HepG2 (cell line): Measurements from ENCODE around the gene SUB1. TPM values are rescaled to one million over a fixed set of nuclear protein-coding genes. Genes with fewer than 3 reads are reported as not detected.

ENCODE experiments used
- ATAC-seq: fragments of 200-7000 bp; cut with Tn5 transposase; 3 replicates; pipeline ENCODE4 v1.9.1; 2020; ENCODE audit warnings: mild to moderate bottlenecking, moderate library complexity
- BruUV-seq: library from RNA; stranded (reverse); fragments of 400-500 nt; replicated peaks from 2 replicates; lab custom pipeline; 2021; lab: Mats Ljungman, UMichigan
- CTCF ChIA-PET: fragments of 300-600 bp; formaldehyde crosslinking; extraction: SDS; loops from one replicate; lab custom pipeline; 2021; ENCODE audit warnings: low total read pairs, inconsistent platforms, low intra/inter-chr PET ratio; lab: Yijun Ruan, JAX
- POLR2A ChIA-PET: fragments of 350-600 bp; sonication (Branson Sonifier 250); formaldehyde crosslinking; loops from one replicate; lab custom pipeline; 2020; ENCODE audit warnings: antibody characterized with exemption, inconsistent platforms; lab: Yijun Ruan, JAX
- DNase-seq: peaks from one replicate; pipeline ENCODE4 v3.0.0-alpha.2; 2015; ENCODE audit warnings: low spot score
- FAIRE-seq: peaks from 3 replicates; lab custom pipeline; 2011; peaks lifted over from hg19 to GRCh38; lab: Jason Lieb, UNC
- H2AFZ ChIP-seq: one replicate; pipeline ENCODE4 v1.6.1; 2011; ENCODE audit warnings: low read length, inconsistent platforms
- H3K27ac ChIP-seq: fragments of 300-600 bp; 3 replicates; pipeline ENCODE4 v1.8.0; 2011; ENCODE audit warnings: mixed run types, mild to moderate bottlenecking, mixed read lengths, low read length, inconsistent platforms; ENCODE audit not compliant: insufficient read depth; ENCODE audit errors: extremely low read length
- H3K27me3 ChIP-seq, 2 experiments: fragments of 200-600 bp in 1 of 2; 2 replicates in 1 of 2; 3 replicates in 1 of 2; pipeline versions ENCODE4 v1.6.0 to v1.8.0; 2011; ENCODE audit warnings: low read length in 2 of 2, mild to moderate bottlenecking in 2 of 2, moderate library complexity in 2 of 2, inconsistent platforms in 1 of 2; ENCODE audit not compliant: insufficient read depth in 2 of 2, control insufficient read depth in 1 of 2
- H3K36me3 ChIP-seq, 2 experiments: fragments of 200-600 bp in 1 of 2; replicated peaks in 1 of 2; 2 replicates in 1 of 2; 3 replicates in 1 of 2; pipeline versions ENCODE4 v1.5.1 to v1.8.0; 2011; ENCODE audit warnings: low read length in 2 of 2, inconsistent platforms in 1 of 2; ENCODE audit not compliant: insufficient read depth in 2 of 2, control insufficient read depth in 1 of 2
- H3K4me1 ChIP-seq: 2 replicates; pipeline ENCODE4 v1.5.1; 2012; ENCODE audit warnings: low read length, inconsistent platforms; ENCODE audit not compliant: insufficient read depth
- H3K4me2 ChIP-seq: 2 replicates; pipeline ENCODE4 v1.6.0; 2011; ENCODE audit warnings: low read depth, low read length, inconsistent platforms
- H3K4me3 ChIP-seq, 3 experiments: fragments of 200-600 bp in 1 of 3; sonication (generic), shearing (Covaris generic) in 1 of 3; replicated peaks in 1 of 3; 2 replicates each; pipeline ENCODE4 v1.5.1; 2011 to 2016; ENCODE audit warnings: low read length in 3 of 3, inconsistent platforms in 2 of 3, low read depth in 2 of 3, mild to moderate bottlenecking in 2 of 3, control low read depth in 1 of 3, mixed read lengths in 1 of 3; ENCODE audit not compliant: insufficient read depth in 1 of 3
- H3K79me2 ChIP-seq: one replicate; pipeline ENCODE4 v1.6.1; 2011; ENCODE audit warnings: low read length, inconsistent platforms; ENCODE audit not compliant: insufficient read depth
- H3K9ac ChIP-seq: 2 replicates; pipeline ENCODE4 v1.6.0; 2011; ENCODE audit warnings: mild to moderate bottlenecking, low read depth, low read length, inconsistent platforms; ENCODE audit not compliant: insufficient read depth
- H3K9me3 ChIP-seq: 2 replicates; pipeline ENCODE4 v1.5.1; 2012; ENCODE audit warnings: mild to moderate bottlenecking, low read length
- H4K20me1 ChIP-seq: 2 replicates; pipeline ENCODE4 v1.6.0; 2011; ENCODE audit warnings: inconsistent platforms, mild to moderate bottlenecking, low read length, moderate library complexity; ENCODE audit not compliant: insufficient read depth
- ASH2L ChIP-seq: fragments of 300-600, 200-600 bp; sonication (generic); IDR thresholded peaks from 2 replicates; pipeline ENCODE4 v1.7.0; 2017; ENCODE audit warnings: low read depth, mild to moderate bottlenecking, moderate library complexity, mixed read lengths, low read length; ENCODE audit not compliant: insufficient read length
- CBX2 ChIP-seq, 2 experiments: fragments of 200-600 bp in 1 of 2; sonication (generic); formaldehyde crosslinking in 1 of 2; IDR thresholded peaks; 2 replicates each; pipeline versions ENCODE4 v1.7.0 to v1.8.1; 2018 to 2022; ENCODE audit warnings: low read depth in 2 of 2, low read length in 1 of 2, mild to moderate bottlenecking in 1 of 2, missing genetic modification reagents in 1 of 2
- DR1 ChIP-seq: sonication (generic); formaldehyde crosslinking; IDR thresholded peaks from 2 replicates; pipeline ENCODE4 v1.8.0; 2021; ENCODE audit warnings: mild to moderate bottlenecking, missing genetic modification reagents, inconsistent platforms
- KAT2B ChIP-seq: fragments of 150-350 bp; IDR thresholded peaks from 2 replicates; pipeline ENCODE4 v1.6.1; 2014; ENCODE audit warnings: low read depth, low read length, borderline replicate concordance
- KLF6 ChIP-seq: IDR thresholded peaks from 2 replicates; pipeline ENCODE4 v1.8.0; 2016; ENCODE audit warnings: missing biosample characterization, missing genetic modification reagents
- KMT2A ChIP-seq: sonication (generic); formaldehyde crosslinking; IDR thresholded peaks from 2 replicates; pipeline ENCODE4 v1.4.0; 2020; ENCODE audit warnings: missing genetic modification reagents
- NR2C2 ChIP-seq: sonication (generic); formaldehyde crosslinking; IDR thresholded peaks from 2 replicates; pipeline ENCODE4 v1.4.0; 2020; ENCODE audit warnings: missing genetic modification reagents, mild to moderate bottlenecking, moderate library complexity, borderline replicate concordance
- PCBP1 ChIP-seq: fragments of 200-400 bp; formaldehyde crosslinking; IDR thresholded peaks from 2 replicates; pipeline ENCODE4 v1.6.1; 2017; ENCODE audit warnings: mild to moderate bottlenecking, low read depth, low read length, borderline replicate concordance
- PHF8 ChIP-seq: sonication (generic); formaldehyde crosslinking; IDR thresholded peaks from 2 replicates; pipeline ENCODE4 v1.5.0; 2020; ENCODE audit warnings: missing genetic modification reagents
- SMAD3 ChIP-seq: sonication (generic); formaldehyde crosslinking; IDR thresholded peaks from 2 replicates; pipeline ENCODE4 v1.4.0; 2020; ENCODE audit warnings: missing genetic modification reagents
- ZNF138 ChIP-seq: sonication (generic); formaldehyde crosslinking; IDR thresholded peaks from 2 replicates; pipeline ENCODE4 v1.5.0; 2020; ENCODE audit warnings: mild to moderate bottlenecking, low read depth, missing genetic modification reagents
- WGBS: methylation state at CpG from one replicate; pipeline ENCODE4 v1.1.6; 2017; ENCODE audit warnings: low lambda C conversion rate; 5-methylcytosine and 5-hydroxymethylcytosine counted together
- in situ Hi-C: cut with HindIII; loops from 2 replicates; pipeline ENCODE4 v1.10.0; 2017; ENCODE audit warnings: low pct_unique_long_range_greater_than_20kb; ENCODE audit not compliant: extremely low pct_ligation_motif_present
- intact Hi-C: fragments of 100-400 bp; cut with micrococcal nuclease; formaldehyde crosslinking; loops from one replicate; pipeline ENCODE4 v1.10.0; 2022; ENCODE audit not compliant: unreplicated experiment
- polyA plus RNA-seq, 8 experiments: library from polyadenylated mRNA; depleted of rRNA in 3 of 8; stranded (reverse) in 7 of 8; unstranded in 1 of 8; fragments of >200 nt; fragmentation: Illumina TruSeq in 4 of 8; extraction: Trizol in 4 of 8; gene quantifications; 2 replicates each; pipeline versions ENCODE4 v1.2.1 to v1.2.3, GENCODE V29; 2011 to 2016; ENCODE audit warnings: low read depth in 4 of 8, missing spikeins in 1 of 8, mixed read lengths in 1 of 8; ENCODE audit not compliant: insufficient read depth in 1 of 8
- total RNA-seq, 5 experiments: library from RNA; depleted of rRNA; stranded (reverse); fragments of >200 nt; fragmentation: Illumina TruSeq; extraction: Trizol; gene quantifications; 2 replicates each; pipeline ENCODE4 v1.2.3, GENCODE V29; 2016; ENCODE audit warnings: low read depth in 1 of 5
- TF ChIP-seq, protein P1 (sequence below): sonication (generic); formaldehyde crosslinking; IDR thresholded peaks from 2 replicates; pipeline ENCODE4 v1.8.0; 2022; ENCODE audit warnings: low read depth, missing genetic modification reagents
- TF ChIP-seq, protein P2 (sequence below): sonication (generic); formaldehyde crosslinking; IDR thresholded peaks from 2 replicates; pipeline ENCODE4 v1.5.1; 2020; ENCODE audit warnings: missing genetic modification reagents, mild to moderate bottlenecking, borderline replicate concordance
- TF ChIP-seq, protein P3 (sequence below): sonication (generic); formaldehyde crosslinking; IDR thresholded peaks from 2 replicates; pipeline ENCODE4 v1.4.0; 2020; ENCODE audit warnings: mild to moderate bottlenecking, missing genetic modification reagents
- TF ChIP-seq, protein P4 (sequence below): sonication (generic); formaldehyde crosslinking; IDR thresholded peaks from 2 replicates; pipeline ENCODE4 v1.4.0; 2020; ENCODE audit warnings: mild to moderate bottlenecking, missing genetic modification reagents

Gene SUB1
- total and polyA plus RNA-seq, 2 of the 13 experiments (the other 11 are each of a cell fraction or from before 2014, with no cell fraction given), result 182 to 693 TPM

DNA sequence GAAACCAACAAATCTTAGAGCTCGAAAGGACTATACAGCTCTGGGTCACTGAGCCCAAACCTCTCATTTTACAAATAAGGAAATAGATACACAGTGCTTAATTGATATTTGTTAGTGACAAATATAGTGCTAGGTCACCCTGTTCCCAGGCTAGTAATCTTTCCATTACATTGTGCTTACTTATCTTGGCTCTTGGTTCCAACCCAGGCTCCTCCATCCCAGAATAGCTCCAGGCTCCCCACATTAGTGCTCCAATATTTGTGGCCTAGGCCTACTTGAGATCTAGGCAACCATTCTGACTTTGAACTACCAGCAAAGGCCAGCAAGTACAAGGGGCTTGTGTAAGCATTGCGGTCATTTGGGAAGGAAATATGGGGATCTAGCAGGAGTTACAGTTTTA, 21.7 kb upstream of the SUB1 start:
- in situ Hi-C loops (no loop called here), intact Hi-C loops (no loop called here)
- no TSS peak for BruUV-seq
- no peak overlapping the region for H3K9ac ChIP-seq
- no peaks in the 10 kb centered on the region for H3K79me2 ChIP-seq
- H3K9me3 ChIP-seq, result peaks cover 9% of the 10 kb centered on the region; the same call in 1 of the 2 replicates
- 100% methylated on average over 2 of the region's 2 CpGs for WGBS
- no peak for FAIRE-seq
- no peaks in the 10 kb centered on the region for H4K20me1 ChIP-seq
- CTCF ChIA-PET, result no interaction called here
- no peaks in the 10 kb centered on the region for H3K27me3 ChIP-seq
- ATAC-seq, result no peak
- H3K36me3 ChIP-seq, result no peaks in the 10 kb centered on the region
- peaks cover 68% of the 10 kb centered on the region for H3K4me1 ChIP-seq
- no peak overlapping the region for H3K27ac ChIP-seq
- POLR2A ChIA-PET, result no interaction called here
- H3K4me3 ChIP-seq, result no peak overlapping the region
- no peak for DNase-seq
- no peak overlapping the region for H3K4me2 ChIP-seq
- H2AFZ ChIP-seq, result no peak overlapping the region
- TF ChIP-seq PCBP1, result no peak
- no peak for TF ChIP-seq KAT2B
- TF ChIP-seq PHF8 (CRISPR knock-in tag), result no peak
- no peak for TF ChIP-seq SMAD3
- TF ChIP-seq, protein P1, sequence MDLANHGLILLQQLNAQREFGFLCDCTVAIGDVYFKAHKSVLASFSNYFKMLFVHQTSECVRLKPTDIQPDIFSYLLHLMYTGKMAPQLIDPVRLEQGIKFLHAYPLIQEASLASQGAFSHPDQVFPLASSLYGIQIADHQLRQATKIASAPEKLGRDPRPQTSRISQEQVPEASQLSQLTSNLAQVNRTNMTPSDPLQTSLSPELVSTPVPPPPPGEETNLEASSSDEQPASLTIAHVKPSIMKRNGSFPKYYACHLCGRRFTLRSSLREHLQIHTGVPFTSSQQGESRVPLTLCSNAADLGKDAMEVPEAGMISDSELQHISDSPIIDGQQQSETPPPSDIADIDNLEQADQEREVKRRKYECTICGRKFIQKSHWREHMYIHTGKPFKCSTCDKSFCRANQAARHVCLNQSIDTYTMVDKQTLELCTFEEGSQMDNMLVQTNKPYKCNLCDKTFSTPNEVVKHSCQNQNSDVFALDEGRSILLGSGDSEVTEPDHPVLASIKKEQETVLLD (CRISPR knock-in tag), result no peak
- TF ChIP-seq, protein P2, sequence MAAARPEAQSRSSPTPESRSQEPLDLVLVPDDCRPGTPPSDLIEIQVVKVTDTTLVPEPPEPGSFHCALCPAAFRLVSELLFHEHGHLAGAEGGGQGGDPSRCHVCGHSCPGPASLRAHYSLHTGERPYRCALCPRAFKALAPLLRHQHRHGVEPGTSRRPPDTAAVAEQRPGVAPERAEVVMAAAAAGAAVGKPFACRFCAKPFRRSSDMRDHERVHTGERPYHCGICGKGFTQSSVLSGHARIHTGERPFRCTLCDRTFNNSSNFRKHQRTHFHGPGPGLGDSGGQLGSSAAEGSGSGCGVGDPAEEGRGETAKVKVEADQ (CRISPR knock-in tag), result no peak
- TF ChIP-seq NR2C2, result no peak
- TF ChIP-seq DR1 (CRISPR knock-in tag), result no peak
- TF ChIP-seq, protein P3, sequence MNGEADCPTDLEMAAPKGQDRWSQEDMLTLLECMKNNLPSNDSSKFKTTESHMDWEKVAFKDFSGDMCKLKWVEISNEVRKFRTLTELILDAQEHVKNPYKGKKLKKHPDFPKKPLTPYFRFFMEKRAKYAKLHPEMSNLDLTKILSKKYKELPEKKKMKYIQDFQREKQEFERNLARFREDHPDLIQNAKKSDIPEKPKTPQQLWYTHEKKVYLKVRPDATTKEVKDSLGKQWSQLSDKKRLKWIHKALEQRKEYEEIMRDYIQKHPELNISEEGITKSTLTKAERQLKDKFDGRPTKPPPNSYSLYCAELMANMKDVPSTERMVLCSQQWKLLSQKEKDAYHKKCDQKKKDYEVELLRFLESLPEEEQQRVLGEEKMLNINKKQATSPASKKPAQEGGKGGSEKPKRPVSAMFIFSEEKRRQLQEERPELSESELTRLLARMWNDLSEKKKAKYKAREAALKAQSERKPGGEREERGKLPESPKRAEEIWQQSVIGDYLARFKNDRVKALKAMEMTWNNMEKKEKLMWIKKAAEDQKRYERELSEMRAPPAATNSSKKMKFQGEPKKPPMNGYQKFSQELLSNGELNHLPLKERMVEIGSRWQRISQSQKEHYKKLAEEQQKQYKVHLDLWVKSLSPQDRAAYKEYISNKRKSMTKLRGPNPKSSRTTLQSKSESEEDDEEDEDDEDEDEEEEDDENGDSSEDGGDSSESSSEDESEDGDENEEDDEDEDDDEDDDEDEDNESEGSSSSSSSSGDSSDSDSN (CRISPR knock-in tag), result no peak
- TF ChIP-seq CBX2 (IDR thresholded peaks at IDR 0.05; ENCODE audit: low read depth, low read length), result no peak
- no peak for TF ChIP-seq CBX2 (CRISPR knock-in tag; IDR thresholded peaks at IDR 0.05; ENCODE audit: low read depth)
- TF ChIP-seq ZNF138 (CRISPR knock-in tag), result no peak
- TF ChIP-seq, protein P4, sequence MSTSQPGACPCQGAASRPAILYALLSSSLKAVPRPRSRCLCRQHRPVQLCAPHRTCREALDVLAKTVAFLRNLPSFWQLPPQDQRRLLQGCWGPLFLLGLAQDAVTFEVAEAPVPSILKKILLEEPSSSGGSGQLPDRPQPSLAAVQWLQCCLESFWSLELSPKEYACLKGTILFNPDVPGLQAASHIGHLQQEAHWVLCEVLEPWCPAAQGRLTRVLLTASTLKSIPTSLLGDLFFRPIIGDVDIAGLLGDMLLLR, result no peak
- TF ChIP-seq ASH2L, result no peak
- TF ChIP-seq KLF6, result no peak
- TF ChIP-seq KMT2A, result no peak
